Mucosa of rectum (tissue), 2 donors: ENCODE measurements around the gene UBE2A.

Source experiments
- H3K27ac ChIP-seq, 2 donors: one replicate each; pipeline ENCODE4 v1.7.0; 2013; ENCODE audit warnings: inconsistent platforms in 2 of 2, low read depth in 2 of 2, low read length in 2 of 2
- H3K27me3 ChIP-seq, 2 donors: one replicate each; pipeline ENCODE4 v1.7.0; 2013; ENCODE audit warnings: low read length in 2 of 2; ENCODE audit not compliant: control insufficient read depth in 2 of 2, insufficient read depth in 2 of 2
- H3K36me3 ChIP-seq, 2 donors: one replicate each; pipeline ENCODE4 v1.7.0; 2013; ENCODE audit warnings: low read length in 2 of 2; ENCODE audit not compliant: control insufficient read depth in 2 of 2, insufficient read depth in 2 of 2
- H3K4me1 ChIP-seq, 2 donors: one replicate each; pipeline ENCODE4 v1.7.0; 2013; ENCODE audit warnings: low read length in 2 of 2, mild to moderate bottlenecking in 1 of 2; ENCODE audit not compliant: control insufficient read depth in 2 of 2, insufficient read depth in 2 of 2
- H3K4me3 ChIP-seq, 2 donors: one replicate each; pipeline ENCODE4 v1.7.0; 2013; ENCODE audit warnings: low read length in 2 of 2
- H3K9ac ChIP-seq, 2 donors: one replicate each; pipeline ENCODE4 v1.7.0; 2013; ENCODE audit warnings: low read length in 2 of 2, low read depth in 1 of 2, mild to moderate bottlenecking in 1 of 2
- H3K9me3 ChIP-seq, 2 donors: one replicate each; pipeline ENCODE4 v1.7.0; 2013; ENCODE audit warnings: low read length in 2 of 2; ENCODE audit not compliant: control insufficient read depth in 2 of 2
- donor health status: healthy.
- donor health status: Normal muscosa, but diverticular disease.

Gene UBE2A

GRCh38 chrX:119607018-119607389 lies 32.6 kb downstream of the UBE2A start:
- H3K4me1 ChIP-seq = no peaks in the 10 kb centered on the region
- no peaks in the 10 kb centered on the region for H3K9me3 ChIP-seq
- no peaks in the 10 kb centered on the region for H3K27me3 ChIP-seq
- H3K36me3 ChIP-seq = no peaks in the 10 kb centered on the region
- H3K27ac ChIP-seq = peak overlapping the region; percentile 87 to 91
- peak overlapping the region; percentile 71 to 85 for H3K9ac ChIP-seq
- H3K4me3 ChIP-seq = peak overlapping the region; percentile 86 to 90

GRCh38 chrX:119614776-119615175 lies 40.4 kb downstream of the UBE2A start:
- no peak overlapping the region for H3K4me3 ChIP-seq
- no peak overlapping the region for H3K9ac ChIP-seq
- no peaks in the 10 kb centered on the region for H3K4me1 ChIP-seq
- peaks cover 0 to 3% of the 10 kb centered on the region in 2 donors for H3K27me3 ChIP-seq
- H3K36me3 ChIP-seq = no peaks in the 10 kb centered on the region
- no peak overlapping the region for H3K27ac ChIP-seq
- no peaks in the 10 kb centered on the region for H3K9me3 ChIP-seq

- Histone ChIP-seq H3K9me3 (no peaks in the 10 kb centered on the region), H3K27me3 (peaks cover 0 to 3% of the 10 kb centered on the region in 2 donors), H3K9ac (no peak overlapping the region), H3K36me3 (no peaks in the 10 kb centered on the region), H3K4me1 (no peaks in the 10 kb centered on the region), H3K4me3 (no peak overlapping the region), H3K27ac (no peak overlapping the region)
These were observed 43.3 kb downstream of the UBE2A start for GRCh38 chrX:119617517-119618164.

- no peak overlapping the region for H3K4me3 ChIP-seq
- H3K9ac ChIP-seq = no peak overlapping the region
- H3K27me3 ChIP-seq = peaks cover 0 to 3% of the 10 kb centered on the region in 2 donors
- H3K9me3 ChIP-seq = no peaks in the 10 kb centered on the region
- no peak overlapping the region for H3K27ac ChIP-seq
- no peaks in the 10 kb centered on the region for H3K36me3 ChIP-seq
- no peaks in the 10 kb centered on the region for H3K4me1 ChIP-seq
These were observed 44.1 kb downstream of the UBE2A start for GRCh38 chrX:119618439-119618838.

- H3K9me3 ChIP-seq = no peaks in the 10 kb centered on the region
- no peaks in the 10 kb centered on the region for H3K27me3 ChIP-seq
- H3K9ac ChIP-seq = no peak overlapping the region
- peak overlapping the region in 1 of 2 donors; percentile 2 for H3K27ac ChIP-seq
- H3K4me1 ChIP-seq = no peaks in the 10 kb centered on the region
- no peaks in the 10 kb centered on the region for H3K36me3 ChIP-seq
- H3K4me3 ChIP-seq = no peak overlapping the region
These were observed 48.2 kb downstream of the UBE2A start for GRCh38 chrX:119622356-119623232.

GRCh38 chrX:119624417-119624816 lies 50.1 kb downstream of the UBE2A start:
- no peaks in the 10 kb centered on the region for H3K9me3 ChIP-seq
- H3K27ac ChIP-seq = no peak overlapping the region
- no peak overlapping the region for H3K4me3 ChIP-seq
- H3K36me3 ChIP-seq = peaks cover 0 to 4% of the 10 kb centered on the region in 2 donors
- H3K27me3 ChIP-seq = no peaks in the 10 kb centered on the region
- H3K9ac ChIP-seq = no peak overlapping the region
- H3K4me1 ChIP-seq = no peaks in the 10 kb centered on the region

- Histone ChIP-seq H3K4me3 (no peak overlapping the region), H3K9me3 (no peaks in the 10 kb centered on the region), H3K27me3 (no peaks in the 10 kb centered on the region), H3K27ac (no peak overlapping the region), H3K4me1 (no peaks in the 10 kb centered on the region), H3K36me3 (peaks cover 0 to 4% of the 10 kb centered on the region in 2 donors), H3K9ac (no peak overlapping the region)
These were observed 50.7 kb downstream of the UBE2A start for GRCh38 chrX:119624951-119625668.

GRCh38 chrX:119625843-119626242 lies 51.5 kb downstream of the UBE2A start:
- H3K9me3 ChIP-seq = no peaks in the 10 kb centered on the region
- no peak overlapping the region for H3K4me3 ChIP-seq
- H3K4me1 ChIP-seq = no peaks in the 10 kb centered on the region
- peaks cover 0 to 4% of the 10 kb centered on the region in 2 donors for H3K36me3 ChIP-seq
- H3K27me3 ChIP-seq = no peaks in the 10 kb centered on the region
- H3K9ac ChIP-seq = no peak overlapping the region
- H3K27ac ChIP-seq = no peak overlapping the region
